ENCODE results near the gene ECM1.

ECM1 gene

DNA sequence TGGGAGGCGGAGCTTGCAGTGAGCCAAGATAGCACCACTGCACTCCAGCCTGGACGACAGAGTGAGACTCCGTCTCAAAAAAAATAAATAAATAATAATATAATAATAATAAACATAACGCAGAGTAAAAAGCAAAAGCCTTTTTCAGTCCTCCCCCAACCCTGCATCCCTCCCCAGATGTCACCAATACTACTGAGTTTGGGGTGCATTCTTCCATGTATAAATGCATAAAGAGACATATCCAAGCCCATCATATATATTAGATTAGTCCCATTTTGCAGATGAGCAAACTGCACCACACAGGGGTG is 40.4 kb downstream of the ECM1 start:
- H3K18ac ChIP-seq (ENCODE audit: low read length): peak overlapping the region; percentile 29
- no peaks in the 10 kb centered on the region for H3K4me1 ChIP-seq (ENCODE audit: control insufficient read depth, low read depth, low read length)
- peak overlapping the region; percentile 89 for H3K4me2 ChIP-seq (ENCODE audit: low read length)
- no peak overlapping the region for H2BK120ac ChIP-seq (ENCODE audit: low read depth, low read length)
- no peaks in the 10 kb centered on the region for H3K27me3 ChIP-seq (ENCODE audit: insufficient read depth, low read length, poor library complexity)
- WGBS (ENCODE audit: extremely low coverage, insufficient coverage, low lambda C conversion rate): no CpG with 5 or more reads among the region's 4 CpGs
- H3K9ac ChIP-seq (ENCODE audit: low read length): peak overlapping the region; percentile 76
- H3K79me1 ChIP-seq (ENCODE audit: low read length): no peaks in the 10 kb centered on the region
- H2AK5ac ChIP-seq (ENCODE audit: low read length): no peak overlapping the region
- H4K5ac ChIP-seq (ENCODE audit: low read length): no peak overlapping the region
- no peak overlapping the region for H3K4me3 ChIP-seq (ENCODE audit: low read length)
- H4K8ac ChIP-seq (ENCODE audit: low read depth, low read length): no peak overlapping the region
- H3K4ac ChIP-seq (ENCODE audit: low read depth, low read length): no peak overlapping the region
- H3K56ac ChIP-seq (ENCODE audit: low read length): peak overlapping the region; percentile 88
- H3K36me3 ChIP-seq (ENCODE audit: control insufficient read depth, insufficient read depth, low read length): no peaks in the 10 kb centered on the region
- no peak overlapping the region for H2BK5ac ChIP-seq (ENCODE audit: low read length)
- no peak overlapping the region for H3K27ac ChIP-seq (ENCODE audit: low read depth, low read length)
- no peaks in the 10 kb centered on the region for H3K79me2 ChIP-seq (ENCODE audit: control insufficient read depth, insufficient read depth, low read length)
- no peak overlapping the region for H2BK15ac ChIP-seq (replicated peaks; ENCODE audit: low read depth)
- no peak for DNase-seq
- H3K23ac ChIP-seq (ENCODE audit: low read length): no peak overlapping the region

DNA sequence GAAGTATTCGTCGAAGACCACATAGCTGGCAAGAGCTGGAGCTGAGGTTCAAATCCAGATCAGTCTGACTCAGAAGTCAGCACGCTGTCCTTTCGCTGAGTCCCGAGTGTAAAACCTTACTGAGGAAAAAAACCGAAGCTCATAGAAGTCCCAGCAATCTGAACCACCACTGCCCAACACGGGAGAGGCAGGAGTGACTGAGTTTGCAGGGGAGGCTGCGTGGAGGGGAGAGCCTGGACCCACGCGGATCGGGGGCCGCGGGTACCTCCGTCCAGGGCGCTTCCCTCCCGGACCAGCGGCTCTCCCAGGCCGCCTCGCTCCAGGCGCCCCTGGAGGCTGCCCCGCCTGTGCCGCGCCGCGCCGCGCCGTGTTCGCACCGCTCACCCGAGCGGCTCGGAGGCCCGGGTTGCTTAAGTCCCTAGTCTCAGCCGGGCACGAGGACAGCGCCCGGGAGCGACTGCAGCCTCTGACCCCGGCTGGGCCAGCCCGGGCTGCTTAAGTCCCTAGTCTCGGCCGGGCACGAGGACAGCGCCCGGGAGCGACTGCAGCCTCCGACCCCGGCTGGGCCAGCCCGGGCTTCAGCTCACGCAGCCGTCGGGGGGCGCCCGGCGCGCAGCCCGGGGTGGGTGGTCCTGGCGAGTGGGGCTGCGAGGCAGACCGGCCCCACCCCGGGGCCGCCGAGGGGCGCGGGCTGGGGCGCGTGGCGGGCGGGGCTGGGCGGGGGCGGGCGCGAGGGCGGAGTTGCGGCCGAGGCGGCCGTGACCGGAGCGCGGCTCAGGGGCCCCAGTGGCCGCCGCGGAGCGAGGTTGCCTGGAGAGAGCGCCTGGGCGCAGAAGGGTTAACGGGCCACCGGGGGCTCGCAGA is 41.0 kb downstream of the ECM1 start, which contains the start of gene ADAMTSL4:
Gene ADAMTSL4 (plus strand): TSS at position 777 of the 864 bp plus-strand sequence. CDS start 2,881 bp downstream, outside the sequence.
- no CpG with 5 or more reads among the region's 91 CpGs for whole genome bisulfite sequencing (ENCODE audit: extremely low coverage, insufficient coverage, low lambda C conversion rate)
- DNase-seq: peak; percentile 88

DNA sequence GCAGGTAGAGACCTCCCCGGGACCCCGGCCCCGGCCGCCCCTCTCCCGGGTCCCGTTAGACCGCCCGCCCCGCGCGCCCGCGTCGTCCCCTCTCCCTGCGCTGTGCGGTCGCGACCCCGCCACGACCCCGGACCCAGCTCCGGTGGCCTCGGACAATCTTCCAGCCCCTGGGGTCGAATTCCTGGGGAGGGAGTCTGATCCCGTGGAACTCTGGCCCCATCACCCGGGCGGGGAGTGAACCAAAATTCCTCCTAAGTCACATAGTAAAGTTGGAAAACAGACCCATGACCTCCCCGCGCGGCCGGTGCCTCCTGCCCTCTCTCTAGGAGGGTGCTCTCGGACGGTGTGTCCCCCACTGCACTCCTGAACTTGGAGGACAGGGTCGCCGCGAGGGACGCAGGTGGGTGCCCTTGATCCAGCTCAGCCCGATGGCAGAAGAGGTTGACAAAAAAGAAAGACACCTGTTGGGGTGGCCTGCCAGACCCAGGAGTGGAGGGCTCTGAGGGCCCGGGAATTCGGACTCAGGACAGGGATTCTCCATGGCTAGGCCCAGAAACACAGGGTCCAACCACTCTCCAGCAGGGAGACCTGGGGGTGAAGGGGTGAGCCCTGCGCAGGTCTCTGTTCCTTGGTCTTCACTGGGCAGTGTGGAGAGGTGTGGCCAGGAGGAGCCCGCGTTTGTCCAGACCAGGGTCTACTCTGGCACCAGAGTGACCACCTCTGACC is 41.8 kb downstream of the ECM1 start:
- no peaks in the 10 kb centered on the region for H3K36me3 ChIP-seq (ENCODE audit: control insufficient read depth, insufficient read depth, low read length)
- no peak overlapping the region for H3K4me2 ChIP-seq (ENCODE audit: low read length)
- H3K79me2 ChIP-seq (ENCODE audit: control insufficient read depth, insufficient read depth, low read length): no peaks in the 10 kb centered on the region
- no peak overlapping the region for H3K4ac ChIP-seq (ENCODE audit: low read depth, low read length)
- H2BK120ac ChIP-seq (ENCODE audit: low read depth, low read length): no peak overlapping the region
- H3K27ac ChIP-seq (ENCODE audit: low read depth, low read length): peak overlapping the region; percentile 52
- H2BK5ac ChIP-seq (ENCODE audit: low read length): no peak overlapping the region
- no peaks in the 10 kb centered on the region for H3K79me1 ChIP-seq (ENCODE audit: low read length)
- peak overlapping the region; percentile 29 for H3K9ac ChIP-seq (ENCODE audit: low read length)
- H4K5ac ChIP-seq (ENCODE audit: low read length): no peak overlapping the region
- no peak overlapping the region for H4K8ac ChIP-seq (ENCODE audit: low read depth, low read length)
- no peak overlapping the region for H3K23ac ChIP-seq (ENCODE audit: low read length)
- no peaks in the 10 kb centered on the region for H3K27me3 ChIP-seq (ENCODE audit: insufficient read depth, low read length, poor library complexity)
- H2AK5ac ChIP-seq (ENCODE audit: low read length): no peak overlapping the region
- H3K4me3 ChIP-seq (ENCODE audit: low read length): no peak overlapping the region
- H3K56ac ChIP-seq (ENCODE audit: low read length): peak overlapping the region; percentile 56
- DNase-seq: peak; percentile 81
- H3K4me1 ChIP-seq (ENCODE audit: control insufficient read depth, low read depth, low read length): no peaks in the 10 kb centered on the region
- no peak overlapping the region for H2BK15ac ChIP-seq (replicated peaks; ENCODE audit: low read depth)
- WGBS (ENCODE audit: extremely low coverage, insufficient coverage, low lambda C conversion rate): no CpG with 5 or more reads among the region's 43 CpGs
- H3K18ac ChIP-seq (ENCODE audit: low read length): peak overlapping the region; percentile 29

More for the DNA sequence above, 41.0 kb downstream of the ECM1 start, which contains the start of gene ADAMTSL4:
- Histone ChIP-seq H3K4me3 (ENCODE audit: low read length) (no peak within 1 kb of the TSS), H2AK5ac (ENCODE audit: low read length) (no peak within 1 kb of the TSS), H3K79me2 (ENCODE audit: control insufficient read depth, insufficient read depth, low read length) (no peaks in the 10 kb centered on the region), H3K4me1 (ENCODE audit: control insufficient read depth, low read depth, low read length) (no peaks in the 10 kb centered on the region), H2BK120ac (ENCODE audit: low read depth, low read length) (no peak within 1 kb of the TSS), H4K5ac (ENCODE audit: low read length) (no peak within 1 kb of the TSS), H3K36me3 (ENCODE audit: control insufficient read depth, insufficient read depth, low read length) (no peaks in the 10 kb centered on the region), H3K27ac (ENCODE audit: low read depth, low read length) (peak within 1 kb of the TSS; percentile 52), H4K8ac (ENCODE audit: low read depth, low read length) (no peak within 1 kb of the TSS), H3K23ac (ENCODE audit: low read length) (peak within 1 kb of the TSS; percentile 80), H3K79me1 (ENCODE audit: low read length) (no peaks in the 10 kb centered on the region), H3K18ac (ENCODE audit: low read length) (peak within 1 kb of the TSS; percentile 29), H2BK5ac (ENCODE audit: low read length) (no peak within 1 kb of the TSS), H2BK15ac (replicated peaks; ENCODE audit: low read depth) (no peak within 1 kb of the TSS), H3K27me3 (ENCODE audit: insufficient read depth, low read length, poor library complexity) (no peaks in the 10 kb centered on the region), H3K56ac (ENCODE audit: low read length) (peak within 1 kb of the TSS; percentile 88), H3K9ac (ENCODE audit: low read length) (peak within 1 kb of the TSS; percentile 76), H3K4ac (ENCODE audit: low read depth, low read length) (no peak within 1 kb of the TSS), H3K4me2 (ENCODE audit: low read length) (peak within 1 kb of the TSS; percentile 89)

DNA sequence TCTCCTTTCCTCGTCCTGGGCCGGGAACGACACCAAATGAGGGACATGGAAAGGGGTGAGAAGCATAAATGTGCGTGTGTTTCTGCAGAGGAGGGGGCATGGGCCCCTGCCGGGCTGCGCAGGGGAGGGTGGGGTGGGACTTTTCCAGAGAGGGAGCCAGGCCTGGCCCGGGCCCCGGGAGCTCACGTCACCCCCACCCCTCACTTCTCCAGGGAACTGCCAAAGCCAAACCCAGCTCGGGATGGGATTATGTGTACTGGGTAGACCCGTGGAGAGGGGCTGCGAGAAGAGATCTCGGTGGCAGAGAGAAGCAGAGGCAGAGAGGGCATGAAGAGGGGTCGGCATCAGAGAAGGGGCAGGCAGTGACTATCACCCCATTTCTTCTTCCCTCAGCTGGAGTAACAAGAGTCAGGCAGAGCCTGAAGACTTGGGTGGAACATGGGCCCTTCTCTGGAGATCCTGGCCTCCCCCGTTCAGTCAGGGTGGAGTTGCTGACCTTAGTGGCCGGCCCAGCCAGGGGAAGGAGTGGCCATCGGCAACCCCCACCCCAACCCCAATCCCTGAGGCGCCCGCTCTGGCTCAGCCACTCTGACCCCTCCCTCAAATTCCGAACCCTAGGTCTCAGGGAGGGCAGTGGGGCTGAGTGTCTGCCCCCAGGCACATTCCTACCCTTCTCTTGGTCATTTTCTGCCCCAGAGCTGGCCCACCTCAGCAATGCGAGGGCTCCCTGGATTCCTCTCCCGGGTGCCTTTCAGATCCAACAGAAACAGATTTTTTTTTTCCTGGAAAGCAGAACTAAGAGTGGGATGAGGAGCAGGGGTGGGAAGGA is 42.5 kb downstream of the ECM1 start:
- Histone ChIP-seq H3K79me1 (ENCODE audit: low read length) (no peaks in the 10 kb centered on the region), H3K23ac (ENCODE audit: low read length) (peak overlapping the region; percentile 89), H4K5ac (ENCODE audit: low read length) (no peak overlapping the region), H3K4ac (ENCODE audit: low read depth, low read length) (no peak overlapping the region), H2AK5ac (ENCODE audit: low read length) (no peak overlapping the region), H2BK5ac (ENCODE audit: low read length) (no peak overlapping the region), H2BK120ac (ENCODE audit: low read depth, low read length) (no peak overlapping the region), H4K8ac (ENCODE audit: low read depth, low read length) (no peak overlapping the region), H3K27ac (ENCODE audit: low read depth, low read length) (peak overlapping the region; percentile 23), H3K4me1 (ENCODE audit: control insufficient read depth, low read depth, low read length) (no peaks in the 10 kb centered on the region), H3K56ac (ENCODE audit: low read length) (peak overlapping the region; percentile 17), H3K79me2 (ENCODE audit: control insufficient read depth, insufficient read depth, low read length) (no peaks in the 10 kb centered on the region), H3K9ac (ENCODE audit: low read length) (no peak overlapping the region), H3K4me3 (ENCODE audit: low read length) (no peak overlapping the region), H3K27me3 (ENCODE audit: insufficient read depth, low read length, poor library complexity) (no peaks in the 10 kb centered on the region), H2BK15ac (replicated peaks; ENCODE audit: low read depth) (no peak overlapping the region), H3K36me3 (ENCODE audit: control insufficient read depth, insufficient read depth, low read length) (no peaks in the 10 kb centered on the region), H3K18ac (ENCODE audit: low read length) (no peak overlapping the region), H3K4me2 (ENCODE audit: low read length) (no peak overlapping the region)
- DNase-seq: peak; percentile 68
- WGBS (ENCODE audit: extremely low coverage, insufficient coverage, low lambda C conversion rate): no CpG with 5 or more reads among the region's 22 CpGs

DNA sequence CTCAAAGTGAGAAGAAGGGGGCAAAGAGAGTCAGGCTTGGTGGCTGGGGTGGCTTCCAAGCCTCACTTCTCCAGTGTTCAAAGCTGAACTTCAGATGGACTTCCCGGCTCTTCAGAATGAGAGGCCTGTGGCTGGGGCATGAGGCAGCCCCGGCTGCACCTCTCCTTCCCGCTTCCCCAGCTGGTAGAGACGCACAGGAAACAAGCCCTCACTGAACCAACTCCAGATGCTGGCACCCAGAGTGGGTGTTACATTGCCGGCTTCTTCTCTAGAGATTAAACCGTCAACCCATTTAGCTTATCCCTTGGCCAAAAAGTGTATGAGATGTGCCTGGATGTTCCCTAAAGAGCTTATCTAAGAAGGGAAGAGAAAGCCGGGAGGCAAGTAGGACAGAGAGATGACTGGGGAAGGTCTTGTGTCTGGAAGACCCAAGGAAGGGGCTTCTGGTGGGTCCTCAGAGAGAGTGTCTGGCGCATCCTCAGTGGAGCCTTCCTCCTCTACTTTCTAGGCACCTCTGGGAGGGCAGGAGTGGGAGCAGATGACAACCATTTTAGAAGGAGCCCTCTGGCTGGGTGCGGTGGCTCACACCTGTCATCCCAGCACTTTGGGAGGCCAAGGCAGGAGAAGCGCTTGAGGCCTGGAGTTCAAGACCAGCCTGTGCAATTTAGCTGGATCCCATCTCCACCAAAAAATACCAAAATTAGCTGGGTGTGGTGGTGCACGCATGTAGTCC is 43.3 kb downstream of the ECM1 start:
- DNase-seq: no peak
- H4K5ac ChIP-seq (ENCODE audit: low read length): no peak overlapping the region
- H2BK15ac ChIP-seq (replicated peaks; ENCODE audit: low read depth): no peak overlapping the region
- H2BK5ac ChIP-seq (ENCODE audit: low read length): no peak overlapping the region
- H3K9ac ChIP-seq (ENCODE audit: low read length): no peak overlapping the region
- H3K56ac ChIP-seq (ENCODE audit: low read length): no peak overlapping the region
- no peak overlapping the region for H3K4me3 ChIP-seq (ENCODE audit: low read length)
- peak overlapping the region; percentile 23 for H3K27ac ChIP-seq (ENCODE audit: low read depth, low read length)
- WGBS (ENCODE audit: extremely low coverage, insufficient coverage, low lambda C conversion rate): no CpG with 5 or more reads among the region's 11 CpGs
- no peaks in the 10 kb centered on the region for H3K79me1 ChIP-seq (ENCODE audit: low read length)
- no peaks in the 10 kb centered on the region for H3K79me2 ChIP-seq (ENCODE audit: control insufficient read depth, insufficient read depth, low read length)
- no peaks in the 10 kb centered on the region for H3K36me3 ChIP-seq (ENCODE audit: control insufficient read depth, insufficient read depth, low read length)
- H3K4me2 ChIP-seq (ENCODE audit: low read length): no peak overlapping the region
- H3K18ac ChIP-seq (ENCODE audit: low read length): no peak overlapping the region
- H3K23ac ChIP-seq (ENCODE audit: low read length): no peak overlapping the region
- no peaks in the 10 kb centered on the region for H3K27me3 ChIP-seq (ENCODE audit: insufficient read depth, low read length, poor library complexity)
- no peak overlapping the region for H4K8ac ChIP-seq (ENCODE audit: low read depth, low read length)
- no peak overlapping the region for H3K4ac ChIP-seq (ENCODE audit: low read depth, low read length)
- H2AK5ac ChIP-seq (ENCODE audit: low read length): no peak overlapping the region
- H2BK120ac ChIP-seq (ENCODE audit: low read depth, low read length): no peak overlapping the region
- H3K4me1 ChIP-seq (ENCODE audit: control insufficient read depth, low read depth, low read length): no peaks in the 10 kb centered on the region

Measured in mesendoderm (in vitro differentiated cells).